ENCODE data around the gene WNT3.

WNT3 gene

GRCh38 chr17:46837521-46837920 is 19.0 kb upstream of the WNT3 start:
- DNase-seq (ENCODE audit: low read depth, low spot score): no peak

GRCh38 chr17:46836500-46836899 is 18.0 kb upstream of the WNT3 start:
- DNase-seq (ENCODE audit: low read depth, low spot score): no peak
- H3K27ac ChIP-seq: no peak overlapping the region

More at GRCh38 chr17:46837521-46837920, 19.0 kb upstream of the WNT3 start:
- H3K27ac ChIP-seq: no peak overlapping the region

- no peak for DNase-seq (ENCODE audit: low read depth, low spot score)
- no peak overlapping the region for H3K27ac ChIP-seq
These were observed 16.4 kb upstream of the WNT3 start for GRCh38 chr17:46834846-46835245.

- no peak overlapping the region for H3K27ac ChIP-seq
- DNase-seq (ENCODE audit: low read depth, low spot score): no peak
These were observed 15.3 kb upstream of the WNT3 start for GRCh38 chr17:46833840-46834208.

GRCh38 chr17:46832945-46833839 is 14.7 kb upstream of the WNT3 start:
- no peak for DNase-seq (ENCODE audit: low read depth, low spot score)
- H3K27ac ChIP-seq: no peak overlapping the region

GRCh38 chr17:46832331-46832821 is 13.9 kb upstream of the WNT3 start:
- DNase-seq (ENCODE audit: low read depth, low spot score): no peak
- no peak overlapping the region for H3K27ac ChIP-seq

GRCh38 chr17:46831573-46832330 is 13.3 kb upstream of the WNT3 start:
- no peak overlapping the region for H3K27ac ChIP-seq
- DNase-seq (ENCODE audit: low read depth, low spot score): no peak

- no peak overlapping the region for H3K27ac ChIP-seq
- DNase-seq (ENCODE audit: low read depth, low spot score): no peak
These were observed 8.8 kb upstream of the WNT3 start for GRCh38 chr17:46827274-46827673.

- DNase-seq (ENCODE audit: low read depth, low spot score): no peak
- no peak overlapping the region for H3K27ac ChIP-seq
These were observed 7.6 kb upstream of the WNT3 start for GRCh38 chr17:46826116-46826515.

- no peak overlapping the region for H3K27ac ChIP-seq
- no peak for DNase-seq (ENCODE audit: low read depth, low spot score)
These were observed 5.2 kb upstream of the WNT3 start for GRCh38 chr17:46823657-46824056.

GRCh38 chr17:46822388-46822921 is 4.0 kb upstream of the WNT3 start:
- H3K27ac ChIP-seq: no peak overlapping the region
- DNase-seq (ENCODE audit: low read depth, low spot score): no peak

GRCh38 chr17:46821482-46822387 is 3.2 kb upstream of the WNT3 start:
- no peak overlapping the region for H3K27ac ChIP-seq
- DNase-seq (ENCODE audit: low read depth, low spot score): no peak

GRCh38 chr17:46820592-46821450 is 2.3 kb upstream of the WNT3 start:
- no peak for DNase-seq (ENCODE audit: low read depth, low spot score)
- no peak overlapping the region for H3K27ac ChIP-seq

GRCh38 chr17:46819906-46820351 is 1.4 kb upstream of the WNT3 start:
- H3K27ac ChIP-seq: no peak overlapping the region
- no peak for DNase-seq (ENCODE audit: low read depth, low spot score)

- no peak for DNase-seq (ENCODE audit: low read depth, low spot score)
- no peak overlapping the region for H3K27ac ChIP-seq
These were observed 702 bp upstream of the WNT3 start for GRCh38 chr17:46818929-46819859.

- no peak overlapping the region for H3K27ac ChIP-seq
- DNase-seq (ENCODE audit: low read depth, low spot score): no peak
These were observed 637 bp downstream of the WNT3 start for GRCh38 chr17:46817901-46818209.

GRCh38 chr17:46817151-46817900 is 1.2 kb downstream of the WNT3 start:
- no peak for DNase-seq (ENCODE audit: low read depth, low spot score)
- H3K27ac ChIP-seq: no peak overlapping the region

All from epithelial cell of prostate (primary cell).